GM23338 (cell line): ENCODE measurements around the gene STAT5B. TPM values are rescaled to one million over a fixed set of nuclear protein-coding genes. Genes with fewer than 3 reads are reported as not detected.

ENCODE experiments used
- ATAC-seq: fragments of 200-7000 bp; cut with Tn5 transposase; 3 replicates; pipeline ENCODE4 v1.9.1; 2020
- DNase-seq: peaks from one replicate; pipeline ENCODE4 v3.0.0-alpha.2; 2015; ENCODE audit warnings: low spot score
- H2AFZ ChIP-seq: fragments of 200-600 bp; sonication (generic); 2 replicates; pipeline ENCODE4 v1.8.0; 2016; ENCODE audit warnings: antibody characterized with exemption, mild to moderate bottlenecking, moderate library complexity
- H3F3A ChIP-seq: fragments of 200-600 bp; sonication (generic); replicated peaks from 2 replicates; pipeline ENCODE4 v1.8.0; 2017; ENCODE audit warnings: antibody characterized with exemption, mixed run types, low read depth
- H3K27ac ChIP-seq: fragments of 200-600 bp; sonication (generic); 2 replicates; pipeline ENCODE4 v1.6.1; 2016; ENCODE audit warnings: low read depth
- H3K27me3 ChIP-seq: fragments of 200-600 bp; sonication (generic); 2 replicates; pipeline ENCODE4 v1.8.0; 2016; ENCODE audit warnings: mild to moderate bottlenecking, mixed run types, moderate library complexity; ENCODE audit not compliant: insufficient read depth
- H3K36me3 ChIP-seq: fragments of 200-600 bp; sonication (generic); 2 replicates; pipeline ENCODE4 v1.8.0; 2016; ENCODE audit warnings: mild to moderate bottlenecking; ENCODE audit not compliant: insufficient read depth
- H3K4me1 ChIP-seq: fragments of 200-600 bp; sonication (generic); 2 replicates; pipeline ENCODE4 v1.8.0; 2016; ENCODE audit warnings: mild to moderate bottlenecking, moderate library complexity; ENCODE audit not compliant: insufficient read depth
- H3K4me2 ChIP-seq: fragments of 200-600 bp; sonication (generic); 2 replicates; pipeline ENCODE4 v1.7.1; 2017; ENCODE audit warnings: mixed run types
- H3K4me3 ChIP-seq: fragments of 200-600 bp; sonication (generic); 2 replicates; pipeline ENCODE4 v1.6.1; 2016; ENCODE audit warnings: mixed run types
- H3K79me2 ChIP-seq: fragments of 200-600 bp; sonication (generic); replicated peaks from 2 replicates; pipeline ENCODE4 v1.8.0; 2017; ENCODE audit warnings: mild to moderate bottlenecking; ENCODE audit not compliant: insufficient read depth
- H3K9me2 ChIP-seq: fragments of 200-600 bp; sonication (generic); 2 replicates; pipeline ENCODE4 v1.8.0; 2017; ENCODE audit not compliant: insufficient read depth
- H4K20me1 ChIP-seq: fragments of 200-600 bp; sonication (generic); replicated peaks from 2 replicates; pipeline ENCODE4 v1.8.0; 2017; ENCODE audit warnings: mild to moderate bottlenecking; ENCODE audit not compliant: insufficient read depth
- H3K27ac Mint-ChIP-seq: 2 replicates; pipeline ENCODE4 v1.8.0; 2020; ENCODE audit warnings: inconsistent platforms, mild to moderate bottlenecking, moderate library complexity, mixed read lengths
- H3K27me3 Mint-ChIP-seq: 3 replicates; pipeline ENCODE4 v1.8.0; 2022; ENCODE audit warnings: low read depth, mild to moderate bottlenecking, moderate library complexity, mixed read lengths, inconsistent platforms; ENCODE audit not compliant: insufficient read depth, poor library complexity
- H3K36me3 Mint-ChIP-seq: 3 replicates; pipeline ENCODE4 v1.8.0; 2021; ENCODE audit warnings: low read depth, mild to moderate bottlenecking, inconsistent platforms, moderate library complexity, mixed read lengths
- H3K4me1 Mint-ChIP-seq: 3 replicates; pipeline ENCODE4 v1.8.0; 2020; ENCODE audit warnings: mild to moderate bottlenecking, inconsistent platforms, mixed read lengths
- H3K4me3 Mint-ChIP-seq: 3 replicates; pipeline ENCODE4 v1.8.0; 2021; ENCODE audit warnings: moderate library complexity, mild to moderate bottlenecking, inconsistent platforms, mixed read lengths
- H3K9me3 Mint-ChIP-seq: 3 replicates; pipeline ENCODE4 v1.8.0; 2020; ENCODE audit warnings: moderate library complexity, mild to moderate bottlenecking, inconsistent platforms, mixed read lengths
- CREB1 ChIP-seq: fragments of 250-450 bp; sonication (Bioruptor Pico); IDR thresholded peaks from 2 replicates; pipeline ENCODE4 v1.5.0; 2020; ENCODE audit warnings: low read depth, mild to moderate bottlenecking, moderate library complexity
- ETS1 ChIP-seq: IDR thresholded peaks from 2 replicates; pipeline ENCODE4 v1.6.1; 2016; ENCODE audit warnings: antibody characterized with exemption
- EZH2 ChIP-seq: fragments of 200-600 bp; sonication (generic); IDR thresholded peaks from one replicate; pipeline ENCODE4 v1.8.0; 2017; ENCODE audit warnings: antibody characterized with exemption, mild to moderate bottlenecking, low read depth; ENCODE audit not compliant: unreplicated experiment
- JUNB ChIP-seq: IDR thresholded peaks from one replicate; pipeline ENCODE4 v1.6.1; 2016; ENCODE audit warnings: antibody characterized with exemption; ENCODE audit not compliant: unreplicated experiment
- NANOG ChIP-seq: IDR thresholded peaks from 2 replicates; pipeline ENCODE4 v1.6.1; 2016; ENCODE audit warnings: antibody characterized with exemption, borderline replicate concordance
- POLR2AphosphoS5 ChIP-seq: IDR thresholded peaks from 2 replicates; pipeline ENCODE4 v1.6.1; 2016; ENCODE audit warnings: antibody characterized with exemption, low read depth
- STAT1 ChIP-seq: IDR thresholded peaks from one replicate; pipeline ENCODE4 v1.6.1; 2016; ENCODE audit warnings: antibody characterized with exemption; ENCODE audit not compliant: unreplicated experiment
- ZNF331 ChIP-seq: fragments of 250-450 bp; sonication (Bioruptor Pico); IDR thresholded peaks from 2 replicates; pipeline ENCODE4 v1.5.0; 2020; ENCODE audit warnings: low read depth, mild to moderate bottlenecking, moderate library complexity
- polyA plus RNA-seq: library from polyadenylated mRNA; unstranded; fragments of >200 nt; fragmentation: Nextera tagmentation; extraction: Ambion mirVana; gene quantifications from 2 replicates; pipeline ENCODE4 v1.2.1, GENCODE V29; 2016
- total RNA-seq: library from RNA; depleted of rRNA; stranded (reverse); fragments of >200 nt; shearing (Covaris generic); gene quantifications from 2 replicates; pipeline ENCODE4 v1.2.3, GENCODE V29; 2014
- TF ChIP-seq, protein P1 (sequence below), 2 experiments: fragments of 200-600 bp in 1 of 2; sonication (generic) in 1 of 2; conservative IDR thresholded peaks; 2 replicates each; pipeline versions ENCODE4 v1.5.1 to v1.6.1; 2016 to 2017; ENCODE audit warnings: antibody characterized with exemption in 2 of 2, low read depth in 2 of 2, mild to moderate bottlenecking in 2 of 2, moderate library complexity in 1 of 2
- TF ChIP-seq, protein P2 (sequence below): fragments of 250-450 bp; sonication (Bioruptor Pico); IDR thresholded peaks from 2 replicates; pipeline ENCODE4 v1.5.0; 2020; ENCODE audit warnings: mild to moderate bottlenecking, moderate library complexity

STAT5B gene
- total and polyA plus RNA-seq, 2 experiments from 2014 or later = 13.9 to 60.5 TPM

GRCh38 chr17:42306385-42306667 lies 30.1 kb upstream of the STAT5B start (continued):
- TF ChIP-seq ETS1 = no peak
- no peak for TF ChIP-seq ZNF331

DNA sequence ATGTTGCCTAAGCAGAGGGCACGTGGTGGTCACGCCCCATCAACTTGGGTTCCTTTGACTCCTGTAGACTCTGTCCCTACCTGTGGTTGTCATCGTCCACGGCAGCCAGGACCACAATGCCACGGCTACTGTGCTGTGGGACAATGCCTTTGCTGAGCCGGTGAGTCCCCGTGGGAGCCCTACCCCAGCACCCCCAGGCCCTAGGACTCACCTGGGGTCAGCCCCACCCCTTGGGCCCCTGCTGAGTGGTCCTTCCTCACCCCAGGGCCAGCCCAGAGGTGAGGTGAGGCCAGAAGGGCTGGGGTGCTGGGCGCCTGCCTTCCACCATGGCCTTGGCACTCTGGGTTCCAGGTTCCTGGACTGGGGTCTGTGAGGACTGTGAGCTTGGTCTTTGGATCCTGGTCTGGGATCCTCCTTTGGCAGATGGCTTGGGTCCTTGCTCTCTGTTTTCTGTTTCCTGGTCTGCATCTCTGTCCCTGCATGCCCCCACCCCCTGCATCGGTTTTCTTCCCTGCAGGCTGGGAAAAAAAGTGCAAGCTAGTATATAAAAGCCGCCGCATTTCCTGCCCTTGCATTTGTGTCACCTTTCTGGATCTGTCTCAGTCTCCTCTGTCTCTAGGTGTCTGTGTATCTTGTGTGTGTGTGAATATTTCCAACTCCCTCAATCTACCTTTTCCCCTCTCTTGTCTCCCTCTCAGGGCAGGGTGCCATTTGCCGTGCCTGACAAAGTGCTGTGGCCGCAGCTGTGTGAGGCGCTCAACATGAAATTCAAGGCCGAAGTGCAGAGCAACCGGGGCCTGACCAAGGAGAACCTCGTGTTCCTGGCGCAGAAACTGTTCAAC lies 29.6 kb upstream of the STAT5B start:
- Histone ChIP-seq H3K9me2 (no peaks in the 10 kb centered on the region), H3K27ac (no peak overlapping the region), H3K79me2 (no peaks in the 10 kb centered on the region), H3K36me3 (no peaks in the 10 kb centered on the region), H4K20me1 (no peaks in the 10 kb centered on the region), H3K4me1 (peaks cover 2% of the 10 kb centered on the region), H3K4me3 (no peak overlapping the region), H2AFZ (no peak overlapping the region), H3K4me2 (no peak overlapping the region), H3F3A (no peaks in the 10 kb centered on the region; the same call in 1 of the 2 replicates), H3K27me3 (no peaks in the 10 kb centered on the region)
- Mint-ChIP-seq H3K27me3 (peaks cover 26% of the 10 kb centered on the region), H3K4me1 (peaks cover 15% of the 10 kb centered on the region), H3K27ac (no peak overlapping the region), H3K9me3 (no peaks in the 10 kb centered on the region), H3K4me3 (no peak overlapping the region), H3K36me3 (no peaks in the 10 kb centered on the region; the same call in 2 of the 3 replicates)
- ATAC-seq = no peak
- DNase-seq = peak; percentile 39
- TF ChIP-seq STAT1 = no peak
- TF ChIP-seq, protein P1, sequence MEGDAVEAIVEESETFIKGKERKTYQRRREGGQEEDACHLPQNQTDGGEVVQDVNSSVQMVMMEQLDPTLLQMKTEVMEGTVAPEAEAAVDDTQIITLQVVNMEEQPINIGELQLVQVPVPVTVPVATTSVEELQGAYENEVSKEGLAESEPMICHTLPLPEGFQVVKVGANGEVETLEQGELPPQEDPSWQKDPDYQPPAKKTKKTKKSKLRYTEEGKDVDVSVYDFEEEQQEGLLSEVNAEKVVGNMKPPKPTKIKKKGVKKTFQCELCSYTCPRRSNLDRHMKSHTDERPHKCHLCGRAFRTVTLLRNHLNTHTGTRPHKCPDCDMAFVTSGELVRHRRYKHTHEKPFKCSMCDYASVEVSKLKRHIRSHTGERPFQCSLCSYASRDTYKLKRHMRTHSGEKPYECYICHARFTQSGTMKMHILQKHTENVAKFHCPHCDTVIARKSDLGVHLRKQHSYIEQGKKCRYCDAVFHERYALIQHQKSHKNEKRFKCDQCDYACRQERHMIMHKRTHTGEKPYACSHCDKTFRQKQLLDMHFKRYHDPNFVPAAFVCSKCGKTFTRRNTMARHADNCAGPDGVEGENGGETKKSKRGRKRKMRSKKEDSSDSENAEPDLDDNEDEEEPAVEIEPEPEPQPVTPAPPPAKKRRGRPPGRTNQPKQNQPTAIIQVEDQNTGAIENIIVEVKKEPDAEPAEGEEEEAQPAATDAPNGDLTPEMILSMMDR (conservative IDR thresholded peaks at IDR 0.05; ENCODE audit: low read depth in 2 of 2) = no peak
- TF ChIP-seq ZNF331 = no peak
- no peak for TF ChIP-seq NANOG
- TF ChIP-seq JUNB = no peak
- TF ChIP-seq ETS1 = no peak
- TF ChIP-seq, protein P2, sequence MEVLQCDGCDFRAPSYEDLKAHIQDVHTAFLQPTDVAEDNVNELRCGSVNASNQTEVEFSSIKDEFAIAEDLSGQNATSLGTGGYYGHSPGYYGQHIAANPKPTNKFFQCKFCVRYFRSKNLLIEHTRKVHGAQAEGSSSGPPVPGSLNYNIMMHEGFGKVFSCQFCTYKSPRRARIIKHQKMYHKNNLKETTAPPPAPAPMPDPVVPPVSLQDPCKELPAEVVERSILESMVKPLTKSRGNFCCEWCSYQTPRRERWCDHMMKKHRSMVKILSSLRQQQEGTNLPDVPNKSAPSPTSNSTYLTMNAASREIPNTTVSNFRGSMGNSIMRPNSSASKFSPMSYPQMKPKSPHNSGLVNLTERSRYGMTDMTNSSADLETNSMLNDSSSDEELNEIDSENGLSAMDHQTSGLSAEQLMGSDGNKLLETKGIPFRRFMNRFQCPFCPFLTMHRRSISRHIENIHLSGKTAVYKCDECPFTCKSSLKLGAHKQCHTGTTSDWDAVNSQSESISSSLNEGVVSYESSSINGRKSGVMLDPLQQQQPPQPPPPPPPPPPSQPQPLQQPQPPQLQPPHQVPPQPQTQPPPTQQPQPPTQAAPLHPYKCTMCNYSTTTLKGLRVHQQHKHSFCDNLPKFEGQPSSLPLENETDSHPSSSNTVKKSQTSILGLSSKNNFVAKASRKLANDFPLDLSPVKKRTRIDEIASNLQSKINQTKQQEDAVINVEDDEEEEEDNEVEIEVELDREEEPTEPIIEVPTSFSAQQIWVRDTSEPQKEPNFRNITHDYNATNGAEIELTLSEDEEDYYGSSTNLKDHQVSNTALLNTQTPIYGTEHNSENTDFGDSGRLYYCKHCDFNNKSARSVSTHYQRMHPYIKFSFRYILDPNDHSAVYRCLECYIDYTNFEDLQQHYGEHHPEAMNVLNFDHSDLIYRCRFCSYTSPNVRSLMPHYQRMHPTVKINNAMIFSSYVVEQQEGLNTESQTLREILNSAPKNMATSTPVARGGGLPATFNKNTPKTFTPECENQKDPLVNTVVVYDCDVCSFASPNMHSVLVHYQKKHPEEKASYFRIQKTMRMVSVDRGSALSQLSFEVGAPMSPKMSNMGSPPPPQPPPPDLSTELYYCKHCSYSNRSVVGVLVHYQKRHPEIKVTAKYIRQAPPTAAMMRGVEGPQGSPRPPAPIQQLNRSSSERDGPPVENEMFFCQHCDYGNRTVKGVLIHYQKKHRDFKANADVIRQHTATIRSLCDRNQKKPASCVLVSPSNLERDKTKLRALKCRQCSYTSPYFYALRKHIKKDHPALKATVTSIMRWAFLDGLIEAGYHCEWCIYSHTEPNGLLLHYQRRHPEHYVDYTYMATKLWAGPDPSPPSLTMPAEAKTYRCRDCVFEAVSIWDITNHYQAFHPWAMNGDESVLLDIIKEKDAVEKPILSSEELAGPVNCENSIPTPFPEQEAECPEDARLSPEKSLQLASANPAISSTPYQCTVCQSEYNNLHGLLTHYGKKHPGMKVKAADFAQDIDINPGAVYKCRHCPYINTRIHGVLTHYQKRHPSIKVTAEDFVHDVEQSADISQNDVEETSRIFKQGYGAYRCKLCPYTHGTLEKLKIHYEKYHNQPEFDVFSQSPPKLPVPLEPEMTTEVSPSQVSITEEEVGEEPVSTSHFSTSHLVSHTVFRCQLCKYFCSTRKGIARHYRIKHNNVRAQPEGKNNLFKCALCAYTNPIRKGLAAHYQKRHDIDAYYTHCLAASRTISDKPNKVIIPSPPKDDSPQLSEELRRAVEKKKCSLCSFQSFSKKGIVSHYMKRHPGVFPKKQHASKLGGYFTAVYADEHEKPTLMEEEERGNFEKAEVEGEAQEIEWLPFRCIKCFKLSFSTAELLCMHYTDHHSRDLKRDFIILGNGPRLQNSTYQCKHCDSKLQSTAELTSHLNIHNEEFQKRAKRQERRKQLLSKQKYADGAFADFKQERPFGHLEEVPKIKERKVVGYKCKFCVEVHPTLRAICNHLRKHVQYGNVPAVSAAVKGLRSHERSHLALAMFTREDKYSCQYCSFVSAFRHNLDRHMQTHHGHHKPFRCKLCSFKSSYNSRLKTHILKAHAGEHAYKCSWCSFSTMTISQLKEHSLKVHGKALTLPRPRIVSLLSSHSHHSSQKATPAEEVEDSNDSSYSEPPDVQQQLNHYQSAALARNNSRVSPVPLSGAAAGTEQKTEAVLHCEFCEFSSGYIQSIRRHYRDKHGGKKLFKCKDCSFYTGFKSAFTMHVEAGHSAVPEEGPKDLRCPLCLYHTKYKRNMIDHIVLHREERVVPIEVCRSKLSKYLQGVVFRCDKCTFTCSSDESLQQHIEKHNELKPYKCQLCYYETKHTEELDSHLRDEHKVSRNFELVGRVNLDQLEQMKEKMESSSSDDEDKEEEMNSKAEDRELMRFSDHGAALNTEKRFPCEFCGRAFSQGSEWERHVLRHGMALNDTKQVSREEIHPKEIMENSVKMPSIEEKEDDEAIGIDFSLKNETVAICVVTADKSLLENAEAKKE (CRISPR knock-in tag) = no peak
- no peak for TF ChIP-seq POLR2AphosphoS5
- TF ChIP-seq EZH2 = no peak
- TF ChIP-seq CREB1 (CRISPR knock-in tag) = no peak
